WTC11 (cell line): Measurements from ENCODE around the gene SETSIP. TPM values are rescaled to one million over a fixed set of nuclear protein-coding genes. Genes with fewer than 3 reads are reported as not detected.

Experiments
- ATAC-seq: fragments of 200-7000 bp; cut with Tn5 transposase; 2 replicates; pipeline ENCODE4 v1.10.0; 2021; ENCODE audit warnings: mild to moderate bottlenecking, moderate library complexity
- CTCF ChIA-PET: fragments of 300-600 bp; sonication (Branson Sonifier 250); formaldehyde crosslinking; loops from one replicate; lab custom pipeline; 2021; ENCODE audit warnings: antibody characterized with exemption; lab: Charles Lee
- POLR2A ChIA-PET: fragments of 350-600 bp; sonication (Branson Sonifier 250); formaldehyde crosslinking; loops from one replicate; lab custom pipeline; 2021; ENCODE audit warnings: antibody characterized with exemption; lab: Charles Lee
- DNase-seq: peaks from one replicate; pipeline ENCODE4 v3.0.0; 2021; ENCODE audit warnings: low spot score
- H3K27ac Mint-ChIP-seq: 2 replicates; pipeline ENCODE4 v1.8.0; 2021; ENCODE audit warnings: mixed read lengths
- H3K27me3 Mint-ChIP-seq: 2 replicates; pipeline ENCODE4 v1.8.0; 2021; ENCODE audit warnings: low read depth, mild to moderate bottlenecking, moderate library complexity, mixed read lengths
- H3K36me3 Mint-ChIP-seq: 2 replicates; pipeline ENCODE4 v1.8.0; 2021; ENCODE audit warnings: mixed read lengths
- H3K4me1 Mint-ChIP-seq: 2 replicates; pipeline ENCODE4 v1.8.0; 2022; ENCODE audit warnings: mixed read lengths
- H3K4me3 Mint-ChIP-seq: 2 replicates; pipeline ENCODE4 v1.8.0; 2021; ENCODE audit warnings: mild to moderate bottlenecking, moderate library complexity, mixed read lengths
- H3K9me3 Mint-ChIP-seq: 2 replicates; pipeline ENCODE4 v1.8.0; 2021; ENCODE audit warnings: mixed read lengths
- ATF1 ChIP-seq: sonication (generic); formaldehyde crosslinking; IDR thresholded peaks from 2 replicates; pipeline ENCODE4 v1.8.1; 2023; ENCODE audit warnings: mild to moderate bottlenecking, moderate library complexity, missing genetic modification reagents
- CBFB ChIP-seq: sonication (generic); formaldehyde crosslinking; IDR thresholded peaks from 2 replicates; pipeline ENCODE4 v1.8.1; 2022; ENCODE audit warnings: mild to moderate bottlenecking, low read depth, missing genetic modification reagents
- ETV6 ChIP-seq: sonication (generic); formaldehyde crosslinking; IDR thresholded peaks from 2 replicates; pipeline ENCODE4 v1.8.1; 2022; ENCODE audit warnings: mild to moderate bottlenecking, missing genetic modification reagents
- GABPB1 ChIP-seq: sonication (generic); formaldehyde crosslinking; IDR thresholded peaks from 2 replicates; pipeline ENCODE4 v1.8.1; 2023; ENCODE audit warnings: mild to moderate bottlenecking, missing genetic modification reagents
- GTF2I ChIP-seq: fragments of 250-450 bp; sonication (Bioruptor Pico); conservative IDR thresholded peaks from 2 replicates; pipeline ENCODE4 v1.4.0; 2021; ENCODE audit warnings: mild to moderate bottlenecking
- IRF2 ChIP-seq: sonication (generic); formaldehyde crosslinking; IDR thresholded peaks from 2 replicates; pipeline ENCODE4 v1.8.0; 2022; ENCODE audit warnings: low read depth, missing genetic modification reagents, borderline replicate concordance
- PRRX2 ChIP-seq: fragments of 250-450 bp; sonication (Bioruptor Pico); IDR thresholded peaks from 2 replicates; pipeline ENCODE4 v1.8.0; 2021; ENCODE audit warnings: mild to moderate bottlenecking
- RELA ChIP-seq: sonication (generic); formaldehyde crosslinking; IDR thresholded peaks from 2 replicates; pipeline ENCODE4 v1.8.1; 2022; ENCODE audit warnings: missing genetic modification reagents, mild to moderate bottlenecking, borderline replicate concordance
- SMAD4 ChIP-seq: sonication (generic); formaldehyde crosslinking; IDR thresholded peaks from 2 replicates; pipeline ENCODE4 v1.8.0; 2022; ENCODE audit warnings: mild to moderate bottlenecking, missing genetic modification reagents
- TCF7 ChIP-seq: sonication (generic); formaldehyde crosslinking; IDR thresholded peaks from 2 replicates; pipeline ENCODE4 v1.8.0; 2022; ENCODE audit warnings: mild to moderate bottlenecking, low read depth, missing genetic modification reagents, moderate library complexity
- TEAD4 ChIP-seq: sonication (generic); formaldehyde crosslinking; IDR thresholded peaks from 2 replicates; pipeline ENCODE4 v1.8.0; 2022; ENCODE audit warnings: mild to moderate bottlenecking, missing genetic modification reagents
- ZNF121 ChIP-seq: sonication (generic); formaldehyde crosslinking; IDR thresholded peaks from 2 replicates; pipeline ENCODE4 v1.8.0; 2023; ENCODE audit warnings: missing genetic modification reagents
- ZNF263 ChIP-seq: sonication (generic); formaldehyde crosslinking; IDR thresholded peaks from 2 replicates; pipeline ENCODE4 v1.8.1; 2022; ENCODE audit warnings: low read depth, mild to moderate bottlenecking, moderate library complexity, missing genetic modification reagents
- ZNF671 ChIP-seq: fragments of 250-450 bp; sonication (Bioruptor Pico); IDR thresholded peaks from 2 replicates; pipeline ENCODE4 v1.8.0; 2021; ENCODE audit warnings: mild to moderate bottlenecking
- total RNA-seq: library from RNA; stranded (reverse); gene quantifications from 3 replicates; pipeline ENCODE4 v1.2.3, GENCODE V29; 2021
- TF ChIP-seq, protein P1 (sequence below): sonication (generic); formaldehyde crosslinking; IDR thresholded peaks from 2 replicates; pipeline ENCODE4 v1.8.1; 2023; ENCODE audit warnings: mild to moderate bottlenecking, moderate library complexity, missing genetic modification reagents
- TF ChIP-seq, protein P2 (sequence below): sonication (generic); formaldehyde crosslinking; IDR thresholded peaks from 2 replicates; pipeline ENCODE4 v1.8.1; 2023; ENCODE audit warnings: mild to moderate bottlenecking, missing genetic modification reagents, moderate library complexity
- TF ChIP-seq, protein P3 (sequence below): sonication (generic); formaldehyde crosslinking; IDR thresholded peaks from 2 replicates; pipeline ENCODE4 v1.8.0; 2022; ENCODE audit warnings: mild to moderate bottlenecking, missing genetic modification reagents
- TF ChIP-seq, protein P4 (sequence below): fragments of 250-450 bp; sonication (Bioruptor Pico); IDR thresholded peaks from 2 replicates; pipeline ENCODE4 v2.1.2; 2022; ENCODE audit warnings: mild to moderate bottlenecking, moderate library complexity
- TF ChIP-seq, protein P5 (sequence below): sonication (generic); formaldehyde crosslinking; IDR thresholded peaks from 2 replicates; pipeline ENCODE4 v1.8.0; 2023; ENCODE audit warnings: missing genetic modification reagents, mild to moderate bottlenecking, borderline replicate concordance
- TF ChIP-seq, protein P6 (sequence below): sonication (generic); formaldehyde crosslinking; IDR thresholded peaks from 2 replicates; pipeline ENCODE4 v1.8.0; 2022; ENCODE audit warnings: mild to moderate bottlenecking, missing genetic modification reagents

SETSIP gene
- total RNA-seq, 1 experiment from 2014 or later, result not detected

DNA sequence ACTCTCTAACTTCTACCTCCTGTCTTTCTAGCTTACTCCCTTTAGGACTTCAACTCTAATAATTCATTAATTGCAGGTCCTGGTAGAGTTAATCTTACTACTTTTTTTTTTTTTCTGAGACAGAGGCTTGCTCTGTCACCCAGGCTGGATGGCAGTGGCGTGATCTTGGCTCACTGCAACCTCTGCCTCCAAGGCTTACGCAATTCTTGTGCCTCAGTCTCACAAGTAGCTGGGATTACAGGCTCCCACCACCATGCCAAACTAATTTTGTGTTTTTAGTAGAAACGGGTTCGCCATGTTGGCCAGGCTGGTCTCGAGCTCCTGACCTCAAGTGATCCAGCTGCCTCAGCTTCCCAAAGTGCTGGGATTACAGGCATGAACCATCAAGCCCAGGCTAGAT is 20.7 kb upstream of the SETSIP start (continued):
- TF ChIP-seq GABPB1, result no peak
- TF ChIP-seq ZNF121 (CRISPR knock-in tag), result no peak
- TF ChIP-seq GTF2I (CRISPR knock-in tag), result no peak
- TF ChIP-seq, protein P1, sequence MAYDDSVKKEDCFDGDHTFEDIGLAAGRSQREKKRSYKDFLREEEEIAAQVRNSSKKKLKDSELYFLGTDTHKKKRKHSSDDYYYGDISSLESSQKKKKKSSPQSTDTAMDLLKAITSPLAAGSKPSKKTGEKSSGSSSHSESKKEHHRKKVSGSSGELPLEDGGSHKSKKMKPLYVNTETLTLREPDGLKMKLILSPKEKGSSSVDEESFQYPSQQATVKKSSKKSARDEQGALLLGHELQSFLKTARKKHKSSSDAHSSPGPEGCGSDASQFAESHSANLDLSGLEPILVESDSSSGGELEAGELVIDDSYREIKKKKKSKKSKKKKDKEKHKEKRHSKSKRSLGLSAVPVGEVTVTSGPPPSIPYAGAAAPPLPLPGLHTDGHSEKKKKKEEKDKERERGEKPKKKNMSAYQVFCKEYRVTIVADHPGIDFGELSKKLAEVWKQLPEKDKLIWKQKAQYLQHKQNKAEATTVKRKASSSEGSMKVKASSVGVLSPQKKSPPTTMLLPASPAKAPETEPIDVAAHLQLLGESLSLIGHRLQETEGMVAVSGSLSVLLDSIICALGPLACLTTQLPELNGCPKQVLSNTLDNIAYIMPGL (CRISPR knock-in tag), result no peak

DNA sequence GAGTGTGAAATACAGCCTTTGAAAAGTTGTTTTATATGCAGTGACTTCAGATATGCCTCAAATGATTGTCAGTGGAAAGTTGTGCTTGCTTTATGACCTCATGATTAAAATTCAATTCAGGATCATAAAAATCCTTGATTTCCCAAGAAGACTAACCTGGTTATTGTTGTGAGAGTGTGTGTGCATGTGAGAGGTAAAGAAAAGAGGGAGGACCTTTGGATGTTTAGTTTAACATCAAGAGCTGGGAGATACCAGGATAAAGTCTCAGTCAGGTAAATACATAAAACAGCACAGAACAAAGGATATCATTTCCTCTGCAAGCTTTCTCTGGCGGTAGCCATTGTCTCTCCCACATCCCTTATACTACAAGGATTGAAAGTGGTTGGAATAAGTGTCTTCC is 19.4 kb upstream of the SETSIP start:
- Mint-ChIP-seq H3K27ac (no peak overlapping the region), H3K4me1 (no peaks in the 10 kb centered on the region; the same call in 1 of the 2 replicates), H3K36me3 (no peaks in the 10 kb centered on the region), H3K27me3 (no peaks in the 10 kb centered on the region), H3K4me3 (no peak overlapping the region), H3K9me3 (no peaks in the 10 kb centered on the region)
- ATAC-seq (no peak), DNase-seq (no peak)
- TF ChIP-seq IRF2 (CRISPR knock-in tag), result no peak
- TF ChIP-seq ZNF671 (CRISPR knock-in tag), result no peak
- TF ChIP-seq, protein P2, sequence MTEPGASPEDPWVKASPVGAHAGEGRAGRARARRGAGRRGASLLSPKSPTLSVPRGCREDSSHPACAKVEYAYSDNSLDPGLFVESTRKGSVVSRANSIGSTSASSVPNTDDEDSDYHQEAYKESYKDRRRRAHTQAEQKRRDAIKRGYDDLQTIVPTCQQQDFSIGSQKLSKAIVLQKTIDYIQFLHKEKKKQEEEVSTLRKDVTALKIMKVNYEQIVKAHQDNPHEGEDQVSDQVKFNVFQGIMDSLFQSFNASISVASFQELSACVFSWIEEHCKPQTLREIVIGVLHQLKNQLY (CRISPR knock-in tag), result no peak
- TF ChIP-seq TCF7, result no peak
- no peak for TF ChIP-seq PRRX2 (CRISPR knock-in tag)
- TF ChIP-seq, protein P3, sequence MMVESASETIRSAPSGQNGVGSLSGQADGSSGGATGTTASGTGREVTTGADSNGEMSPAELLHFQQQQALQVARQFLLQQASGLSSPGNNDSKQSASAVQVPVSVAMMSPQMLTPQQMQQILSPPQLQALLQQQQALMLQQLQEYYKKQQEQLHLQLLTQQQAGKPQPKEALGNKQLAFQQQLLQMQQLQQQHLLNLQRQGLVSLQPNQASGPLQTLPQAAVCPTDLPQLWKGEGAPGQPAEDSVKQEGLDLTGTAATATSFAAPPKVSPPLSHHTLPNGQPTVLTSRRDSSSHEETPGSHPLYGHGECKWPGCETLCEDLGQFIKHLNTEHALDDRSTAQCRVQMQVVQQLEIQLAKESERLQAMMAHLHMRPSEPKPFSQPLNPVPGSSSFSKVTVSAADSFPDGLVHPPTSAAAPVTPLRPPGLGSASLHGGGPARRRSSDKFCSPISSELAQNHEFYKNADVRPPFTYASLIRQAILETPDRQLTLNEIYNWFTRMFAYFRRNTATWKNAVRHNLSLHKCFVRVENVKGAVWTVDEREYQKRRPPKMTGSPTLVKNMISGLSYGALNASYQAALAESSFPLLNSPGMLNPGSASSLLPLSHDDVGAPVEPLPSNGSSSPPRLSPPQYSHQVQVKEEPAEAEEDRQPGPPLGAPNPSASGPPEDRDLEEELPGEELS, result no peak
- TF ChIP-seq, protein P4, sequence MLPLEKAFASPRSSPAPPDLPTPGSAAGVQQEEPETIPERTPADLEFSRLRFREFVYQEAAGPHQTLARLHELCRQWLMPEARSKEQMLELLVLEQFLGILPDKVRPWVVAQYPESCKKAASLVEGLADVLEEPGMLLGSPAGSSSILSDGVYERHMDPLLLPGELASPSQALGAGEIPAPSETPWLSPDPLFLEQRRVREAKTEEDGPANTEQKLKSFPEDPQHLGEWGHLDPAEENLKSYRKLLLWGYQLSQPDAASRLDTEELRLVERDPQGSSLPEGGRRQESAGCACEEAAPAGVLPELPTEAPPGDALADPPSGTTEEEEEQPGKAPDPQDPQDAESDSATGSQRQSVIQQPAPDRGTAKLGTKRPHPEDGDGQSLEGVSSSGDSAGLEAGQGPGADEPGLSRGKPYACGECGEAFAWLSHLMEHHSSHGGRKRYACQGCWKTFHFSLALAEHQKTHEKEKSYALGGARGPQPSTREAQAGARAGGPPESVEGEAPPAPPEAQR (CRISPR knock-in tag), result no peak
- no peak for TF ChIP-seq SMAD4
- TF ChIP-seq ETV6 (CRISPR knock-in tag), result no peak
- no peak for TF ChIP-seq ZNF263 (CRISPR knock-in tag)
- no peak for TF ChIP-seq RELA (CRISPR knock-in tag)
- no peak for TF ChIP-seq CBFB (CRISPR knock-in tag)
- no peak for TF ChIP-seq ATF1
- TF ChIP-seq, protein P5, sequence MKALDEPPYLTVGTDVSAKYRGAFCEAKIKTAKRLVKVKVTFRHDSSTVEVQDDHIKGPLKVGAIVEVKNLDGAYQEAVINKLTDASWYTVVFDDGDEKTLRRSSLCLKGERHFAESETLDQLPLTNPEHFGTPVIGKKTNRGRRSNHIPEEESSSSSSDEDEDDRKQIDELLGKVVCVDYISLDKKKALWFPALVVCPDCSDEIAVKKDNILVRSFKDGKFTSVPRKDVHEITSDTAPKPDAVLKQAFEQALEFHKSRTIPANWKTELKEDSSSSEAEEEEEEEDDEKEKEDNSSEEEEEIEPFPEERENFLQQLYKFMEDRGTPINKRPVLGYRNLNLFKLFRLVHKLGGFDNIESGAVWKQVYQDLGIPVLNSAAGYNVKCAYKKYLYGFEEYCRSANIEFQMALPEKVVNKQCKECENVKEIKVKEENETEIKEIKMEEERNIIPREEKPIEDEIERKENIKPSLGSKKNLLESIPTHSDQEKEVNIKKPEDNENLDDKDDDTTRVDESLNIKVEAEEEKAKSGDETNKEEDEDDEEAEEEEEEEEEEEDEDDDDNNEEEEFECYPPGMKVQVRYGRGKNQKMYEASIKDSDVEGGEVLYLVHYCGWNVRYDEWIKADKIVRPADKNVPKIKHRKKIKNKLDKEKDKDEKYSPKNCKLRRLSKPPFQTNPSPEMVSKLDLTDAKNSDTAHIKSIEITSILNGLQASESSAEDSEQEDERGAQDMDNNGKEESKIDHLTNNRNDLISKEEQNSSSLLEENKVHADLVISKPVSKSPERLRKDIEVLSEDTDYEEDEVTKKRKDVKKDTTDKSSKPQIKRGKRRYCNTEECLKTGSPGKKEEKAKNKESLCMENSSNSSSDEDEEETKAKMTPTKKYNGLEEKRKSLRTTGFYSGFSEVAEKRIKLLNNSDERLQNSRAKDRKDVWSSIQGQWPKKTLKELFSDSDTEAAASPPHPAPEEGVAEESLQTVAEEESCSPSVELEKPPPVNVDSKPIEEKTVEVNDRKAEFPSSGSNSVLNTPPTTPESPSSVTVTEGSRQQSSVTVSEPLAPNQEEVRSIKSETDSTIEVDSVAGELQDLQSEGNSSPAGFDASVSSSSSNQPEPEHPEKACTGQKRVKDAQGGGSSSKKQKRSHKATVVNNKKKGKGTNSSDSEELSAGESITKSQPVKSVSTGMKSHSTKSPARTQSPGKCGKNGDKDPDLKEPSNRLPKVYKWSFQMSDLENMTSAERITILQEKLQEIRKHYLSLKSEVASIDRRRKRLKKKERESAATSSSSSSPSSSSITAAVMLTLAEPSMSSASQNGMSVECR (CRISPR knock-in tag), result no peak
- no peak for TF ChIP-seq TEAD4
- TF ChIP-seq, protein P6, sequence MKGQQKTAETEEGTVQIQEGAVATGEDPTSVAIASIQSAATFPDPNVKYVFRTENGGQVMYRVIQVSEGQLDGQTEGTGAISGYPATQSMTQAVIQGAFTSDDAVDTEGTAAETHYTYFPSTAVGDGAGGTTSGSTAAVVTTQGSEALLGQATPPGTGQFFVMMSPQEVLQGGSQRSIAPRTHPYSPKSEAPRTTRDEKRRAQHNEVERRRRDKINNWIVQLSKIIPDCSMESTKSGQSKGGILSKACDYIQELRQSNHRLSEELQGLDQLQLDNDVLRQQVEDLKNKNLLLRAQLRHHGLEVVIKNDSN (CRISPR knock-in tag), result no peak
- CTCF ChIA-PET, result no interaction called here
- POLR2A ChIA-PET, result no interaction called here
